CD4-positive, alpha-beta T cell treated with Interleukin-2 at 100 ng/mL for 4 hours (primary cell): ENCODE results near the gene LTO1.

Experiments used
- DNase-seq: peaks from one replicate; pipeline ENCODE4 v3.0.0-alpha.2; 2020; ENCODE audit warnings: low spot score

LTO1 gene

DNA sequence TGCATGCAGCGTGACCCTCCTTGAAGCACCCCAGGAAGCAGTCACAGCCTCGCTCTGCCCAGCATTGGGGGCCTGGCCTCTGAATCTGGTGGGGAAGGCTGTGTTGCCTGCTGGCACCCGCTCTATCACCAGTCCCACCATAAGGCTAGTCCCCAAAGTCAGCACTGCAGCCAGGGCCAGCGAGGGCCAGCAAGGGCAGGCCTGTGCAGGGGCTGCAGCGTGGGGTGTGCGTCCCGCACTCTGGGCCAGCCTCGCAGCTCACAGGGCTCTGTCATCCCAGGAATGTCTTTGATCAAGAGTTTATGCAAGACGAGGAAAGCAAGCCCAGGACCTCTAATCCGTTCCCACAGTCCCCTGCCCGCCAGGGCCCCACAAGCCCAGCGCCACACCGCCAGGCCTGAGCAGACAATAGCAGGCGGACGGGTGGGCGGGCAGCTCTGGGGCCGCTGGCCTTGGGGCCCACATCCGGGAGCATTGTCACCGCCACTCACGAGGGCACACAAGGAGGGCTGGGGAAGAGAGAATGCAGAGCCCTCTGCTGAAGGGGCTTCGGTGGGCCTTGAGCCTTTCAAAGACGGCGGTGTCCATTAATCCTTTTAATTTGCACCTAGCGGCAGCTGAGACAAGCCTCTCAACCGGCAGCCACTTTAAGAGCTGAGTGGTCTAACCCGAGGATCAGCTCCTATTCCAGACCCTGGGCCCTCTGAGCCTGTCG lies 17.1 kb downstream of the LTO1 start:
- no peak for DNase-seq

DNA sequence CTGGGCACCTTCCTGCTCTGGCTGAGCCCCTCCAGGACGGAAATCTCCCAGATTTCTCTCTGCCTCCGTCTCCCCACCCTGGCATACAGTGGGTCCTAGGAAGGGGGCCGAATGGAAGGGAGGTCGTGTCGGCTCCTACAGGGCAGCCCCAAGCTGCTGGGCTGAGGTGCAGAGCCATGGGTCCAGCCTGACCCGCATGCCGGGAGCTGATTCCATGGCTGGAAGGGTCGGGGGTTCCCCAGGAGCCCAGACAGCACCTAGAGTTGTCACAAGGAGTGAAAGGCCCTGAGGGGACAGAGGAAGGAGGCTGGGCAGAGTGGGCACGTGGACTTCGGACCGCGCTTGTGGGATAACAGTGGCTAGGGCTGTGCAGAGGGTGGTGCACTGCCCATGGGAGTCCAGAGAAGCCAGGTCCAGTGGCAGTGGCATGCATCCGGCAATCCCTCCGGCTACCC lies 17.7 kb downstream of the LTO1 start:
- DNase-seq: no peak

DNA sequence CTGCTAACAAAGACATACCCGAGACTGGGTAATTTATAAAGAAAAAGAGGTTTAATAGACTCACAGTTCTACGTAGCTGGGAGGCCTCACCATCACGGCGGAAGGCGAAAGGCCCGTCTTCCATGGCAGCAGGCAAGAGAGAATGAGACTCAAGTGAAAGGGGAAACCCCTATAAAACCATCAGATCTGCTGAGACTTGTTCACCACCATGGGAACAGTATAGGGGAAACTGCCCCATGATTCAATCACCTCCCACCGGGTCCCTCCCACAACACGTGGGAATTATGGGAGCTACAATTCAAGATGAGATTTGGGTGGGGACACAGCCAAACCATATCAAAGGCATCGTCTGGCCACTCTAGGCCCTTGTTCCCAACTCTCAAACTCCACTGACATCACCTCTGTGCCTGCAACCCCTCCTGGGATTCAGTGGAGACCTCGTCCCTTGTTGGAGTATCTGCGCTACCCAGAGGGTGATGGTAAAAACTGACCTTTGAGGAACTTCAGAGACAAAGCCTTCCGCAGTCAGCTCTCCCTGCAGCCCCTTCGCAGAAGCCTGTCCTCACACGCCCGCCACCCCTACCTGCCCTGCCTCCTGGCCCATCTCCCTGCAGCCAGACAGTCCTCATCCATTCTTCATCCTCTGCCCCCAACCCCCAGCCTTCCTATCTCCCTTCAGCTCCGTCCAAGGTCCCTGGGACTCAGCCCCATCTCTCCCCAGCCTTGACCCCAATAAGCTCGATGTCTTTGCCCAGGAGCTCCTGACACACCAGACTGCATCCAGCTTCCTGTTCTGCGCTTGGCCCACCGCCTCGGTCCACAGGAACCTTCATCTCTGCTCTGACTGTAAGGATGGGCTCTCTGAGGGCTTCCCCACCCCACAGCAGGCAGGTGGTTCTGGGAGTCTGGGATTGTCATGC lies 18.4 kb downstream of the LTO1 start:
- no peak for DNase-seq

DNA sequence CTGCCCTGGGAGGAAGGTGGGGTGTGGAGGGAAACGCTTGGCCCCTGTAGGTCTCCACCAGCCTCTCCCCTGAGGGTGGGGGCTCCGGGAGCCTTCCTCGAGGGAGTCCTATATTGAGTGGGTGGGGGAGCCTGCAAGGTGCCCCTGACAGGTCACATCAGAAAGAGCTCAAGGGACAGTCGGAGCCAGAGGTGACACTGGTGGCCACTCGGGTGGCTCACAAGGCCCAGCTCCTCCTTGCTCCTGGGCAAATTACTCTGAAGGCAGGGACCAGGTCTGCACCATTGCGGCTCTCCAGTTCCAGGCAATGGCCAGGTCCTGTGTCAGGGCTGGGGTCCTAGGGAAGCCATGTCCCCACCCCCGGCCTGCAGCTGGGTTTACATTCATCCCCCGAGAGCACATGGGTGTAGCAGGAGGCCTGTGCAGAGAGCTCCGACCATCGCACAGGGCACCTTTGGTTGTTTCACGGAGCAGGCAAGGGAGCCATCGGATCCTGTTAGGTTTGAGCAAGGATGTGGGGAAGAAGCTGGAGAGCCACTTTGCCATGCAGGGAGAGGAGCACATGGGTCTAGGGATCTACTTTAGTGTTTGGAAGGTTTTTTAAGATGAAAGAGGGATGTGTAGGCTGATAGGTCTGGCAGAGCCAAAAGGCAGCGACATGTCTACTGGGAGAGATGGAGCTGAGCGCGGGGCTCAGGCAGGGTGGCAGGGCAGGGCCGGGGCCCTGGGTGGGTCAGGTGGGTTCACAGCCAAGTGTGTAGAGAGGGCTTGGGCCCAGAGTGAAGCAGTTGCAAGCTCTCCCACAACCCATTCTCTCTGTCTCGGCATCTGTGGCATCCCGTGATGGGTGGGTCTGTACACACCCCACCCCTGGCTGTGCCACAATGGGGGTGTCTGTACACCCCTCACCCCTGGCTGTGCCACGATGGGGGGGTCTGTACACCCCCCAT lies 19.4 kb downstream of the LTO1 start:
- no peak for DNase-seq

DNA sequence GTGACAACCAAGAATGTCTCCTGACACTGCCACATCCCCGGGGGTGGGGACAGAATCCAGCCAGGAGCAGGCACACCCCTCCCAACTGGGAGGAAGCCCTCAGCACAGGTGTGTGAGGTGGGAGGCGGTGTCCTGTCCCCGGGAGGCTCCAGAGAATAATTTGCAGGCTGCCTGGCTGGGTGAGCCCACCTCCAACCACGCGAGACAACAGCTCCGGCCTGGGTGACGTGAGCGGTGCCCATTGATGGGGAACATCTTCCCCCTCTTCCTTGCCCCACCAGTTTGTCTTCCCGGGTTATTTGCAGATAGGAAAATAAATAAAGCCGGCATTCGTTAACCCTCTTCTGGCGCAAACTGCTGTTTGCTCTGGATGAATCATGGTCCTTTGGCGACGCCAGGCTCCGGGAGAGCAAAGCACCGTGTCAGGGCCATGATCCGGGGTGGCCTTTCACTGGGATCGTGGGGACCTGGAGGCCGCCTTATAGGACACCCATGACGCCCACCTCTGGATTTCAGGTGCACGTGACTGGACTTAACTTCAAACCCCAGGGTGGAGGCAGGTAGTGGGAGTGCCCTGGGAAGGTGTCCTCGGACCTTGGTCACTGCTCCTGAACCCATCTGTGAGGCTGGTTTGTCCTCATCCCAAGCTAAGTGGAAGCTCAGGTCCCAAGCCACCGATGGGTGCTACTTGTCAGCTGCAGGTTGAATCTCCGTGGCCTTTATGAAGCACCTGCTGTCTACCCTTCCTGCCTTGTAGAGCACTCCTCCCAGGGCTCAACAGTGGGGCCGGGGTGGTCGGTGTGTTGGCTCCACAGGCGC lies 20.3 kb downstream of the LTO1 start:
- no peak for DNase-seq

- DNase-seq: no peak
These were observed 21.0 kb downstream of the LTO1 start for GRCh38 chr11:69654001-69654659.

DNA sequence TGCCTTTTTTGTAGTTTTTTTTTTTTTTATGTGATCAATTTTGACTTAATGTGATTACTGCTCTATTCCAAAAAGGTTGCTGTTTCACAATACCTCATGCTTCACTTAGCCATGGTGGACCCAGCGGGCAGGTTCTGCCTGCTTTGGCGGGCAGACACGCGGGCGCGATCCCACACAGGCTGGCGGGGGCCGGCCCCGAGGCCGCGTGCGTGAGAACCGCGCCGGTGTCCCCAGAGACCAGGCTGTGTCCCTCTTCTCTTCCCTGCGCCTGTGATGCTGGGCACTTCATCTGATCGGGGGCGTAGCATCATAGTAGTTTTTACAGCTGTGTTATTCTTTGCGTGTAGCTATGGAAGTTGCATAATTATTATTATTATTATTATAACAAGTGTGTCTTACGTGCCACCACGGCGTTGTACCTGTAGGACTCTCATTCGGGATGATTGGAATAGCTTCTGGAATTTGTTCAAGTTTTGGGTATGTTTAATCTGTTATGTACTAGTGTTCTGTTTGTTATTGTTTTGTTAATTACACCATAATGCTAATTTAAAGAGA lies 21.7 kb downstream of the LTO1 start:
- no peak for DNase-seq

DNA sequence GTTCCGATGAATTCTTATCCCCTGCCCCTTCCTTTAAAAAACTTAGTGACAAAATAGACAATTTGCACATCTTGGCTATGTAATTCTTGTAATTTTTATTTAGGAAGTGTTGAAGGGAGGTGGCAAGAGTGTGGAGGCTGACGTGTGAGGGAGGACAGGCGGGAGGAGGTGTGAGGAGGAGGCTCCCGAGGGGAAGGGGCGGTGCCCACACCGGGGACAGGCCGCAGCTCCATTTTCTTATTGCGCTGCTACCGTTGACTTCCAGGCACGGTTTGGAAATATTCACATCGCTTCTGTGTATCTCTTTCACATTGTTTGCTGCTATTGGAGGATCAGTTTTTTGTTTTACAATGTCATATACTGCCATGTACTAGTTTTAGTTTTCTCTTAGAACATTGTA lies 22.2 kb downstream of the LTO1 start:
- DNase-seq: no peak

GRCh38 chr11:69651834-69652620 lies 23.1 kb downstream of the LTO1 start:
- no peak for DNase-seq

DNA sequence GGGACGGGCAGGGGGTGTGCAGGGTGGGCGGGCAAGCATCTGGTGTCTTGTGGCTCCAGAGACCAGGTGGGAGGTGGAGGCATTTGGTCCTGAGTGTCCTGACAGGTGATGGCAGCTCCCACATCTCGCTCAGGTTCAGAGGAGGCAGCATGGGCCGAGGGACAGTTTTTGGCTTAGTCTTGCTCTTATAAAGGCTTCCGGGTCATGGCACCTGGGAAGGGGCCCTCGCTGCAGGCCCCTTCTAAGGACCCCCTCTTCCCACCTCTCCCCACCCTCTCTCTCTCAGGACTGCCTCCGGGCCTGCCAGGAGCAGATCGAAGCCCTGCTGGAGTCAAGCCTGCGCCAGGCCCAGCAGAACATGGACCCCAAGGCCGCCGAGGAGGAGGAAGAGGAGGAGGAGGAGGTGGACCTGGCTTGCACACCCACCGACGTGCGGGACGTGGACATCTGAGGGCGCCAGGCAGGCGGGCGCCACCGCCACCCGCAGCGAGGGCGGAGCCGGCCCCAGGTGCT lies 24.3 kb downstream of the LTO1 start:
- DNase-seq: no peak

DNA sequence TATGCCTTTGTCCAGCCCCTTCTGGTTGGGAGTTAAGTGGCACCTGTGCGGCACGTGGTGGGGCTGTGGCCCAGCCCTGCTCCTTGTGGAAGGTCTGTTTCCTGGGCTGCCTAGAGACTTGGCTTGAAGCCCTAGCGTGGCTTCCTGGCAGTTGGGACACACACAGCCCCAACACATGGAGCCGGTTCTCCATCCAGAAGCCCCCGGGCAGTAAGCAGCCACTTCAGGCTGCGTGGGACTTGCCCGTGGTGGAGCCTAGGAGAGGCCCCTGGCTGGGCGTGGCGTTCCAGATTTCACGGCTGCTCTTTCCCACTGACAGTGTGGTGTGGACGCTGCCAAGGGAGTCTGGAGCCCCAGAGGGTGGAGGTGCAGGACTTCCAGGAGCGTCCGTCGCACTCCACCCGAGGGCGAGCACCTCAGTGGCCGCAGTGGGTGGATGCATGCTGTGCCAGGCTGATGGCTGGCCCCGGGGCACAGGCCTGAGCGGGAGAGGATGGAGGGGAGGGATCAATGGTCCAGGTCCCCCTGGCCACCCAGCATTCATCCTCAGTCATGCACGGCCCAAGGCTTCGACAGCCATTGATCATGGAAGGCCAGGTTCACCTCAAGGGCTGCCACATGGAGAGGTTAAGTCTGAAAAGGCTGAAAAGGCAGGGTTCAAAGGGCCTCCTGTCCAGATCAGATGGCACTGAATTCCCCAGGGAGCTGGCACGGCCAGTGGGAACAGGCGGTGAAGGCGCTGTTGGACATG lies 24.9 kb downstream of the LTO1 start:
- no peak for DNase-seq

GRCh38 chr11:69649576-69649900 lies 25.6 kb downstream of the LTO1 start:
- DNase-seq: no peak

- DNase-seq: no peak
These were observed 26.2 kb downstream of the LTO1 start for GRCh38 chr11:69648679-69649575.

DNA sequence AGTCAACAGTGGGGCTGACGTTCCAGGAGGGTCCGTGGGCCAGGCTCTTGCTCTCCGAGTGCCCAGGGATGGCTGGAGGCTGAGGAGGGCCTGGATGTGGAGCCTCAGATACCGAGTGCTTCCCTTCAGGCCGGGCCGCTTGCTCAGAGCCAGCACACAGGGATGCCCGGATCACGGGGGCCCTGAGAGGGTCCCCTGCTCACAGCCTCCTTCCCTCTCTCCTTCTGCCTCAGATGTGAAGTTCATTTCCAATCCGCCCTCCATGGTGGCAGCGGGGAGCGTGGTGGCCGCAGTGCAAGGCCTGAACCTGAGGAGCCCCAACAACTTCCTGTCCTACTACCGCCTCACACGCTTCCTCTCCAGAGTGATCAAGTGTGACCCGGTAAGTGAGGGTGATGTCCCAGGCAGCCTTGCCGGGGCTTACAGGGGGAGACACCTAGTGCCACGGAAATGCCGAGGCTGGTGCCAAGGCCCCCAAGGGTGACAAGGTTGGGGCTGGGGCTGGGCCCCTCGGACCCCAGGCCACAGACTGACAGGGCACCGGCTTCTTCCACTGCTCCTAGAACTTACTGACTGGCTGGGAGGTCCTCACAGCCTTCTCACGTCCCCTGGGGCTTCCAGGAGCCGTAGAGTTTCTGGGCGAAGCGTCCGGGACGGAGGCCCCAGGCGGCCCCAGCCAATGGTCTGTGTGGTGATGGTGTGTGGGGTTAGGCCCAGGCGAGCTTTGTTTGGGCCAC lies 27.2 kb downstream of the LTO1 start:
- no peak for DNase-seq

DNA sequence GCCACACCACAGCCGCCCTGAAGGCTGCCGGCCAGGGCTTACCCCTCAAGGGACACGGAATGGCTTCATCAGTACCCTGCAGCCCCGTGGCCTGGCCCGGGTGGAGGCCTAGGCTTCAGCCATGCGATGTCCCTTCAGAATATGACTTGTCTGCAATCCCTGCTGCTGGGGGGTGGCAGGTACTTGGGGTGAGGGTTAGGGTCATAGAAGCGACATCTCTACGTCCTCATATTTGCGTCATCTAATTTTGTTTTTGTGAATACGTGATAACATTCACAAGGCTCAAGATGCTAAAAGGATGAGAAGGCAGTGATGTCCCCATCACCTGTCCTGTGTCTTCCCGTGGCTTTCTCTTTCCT lies 27.8 kb downstream of the LTO1 start:
- DNase-seq: no peak

GRCh38 chr11:69646493-69647389 lies 28.4 kb downstream of the LTO1 start:
- DNase-seq: no peak
